GM21528 (cell line): ENCODE measurements around the gene GPR141.
"Not testable (repeated sequence)": the region's sequence is repeated elsewhere in the genome, so short reads cannot be mapped to it uniquely, and the experiment has no call there.

Source experiments
- ATAC-seq: cut with Tn5 transposase; IDR thresholded peaks from one replicate; pipeline ENCODE4 v1.9.1; 2021; ENCODE audit warnings: mild to moderate bottlenecking, moderate library complexity; ENCODE audit not compliant: unreplicated experiment, low FRiP score

GPR141 gene

DNA sequence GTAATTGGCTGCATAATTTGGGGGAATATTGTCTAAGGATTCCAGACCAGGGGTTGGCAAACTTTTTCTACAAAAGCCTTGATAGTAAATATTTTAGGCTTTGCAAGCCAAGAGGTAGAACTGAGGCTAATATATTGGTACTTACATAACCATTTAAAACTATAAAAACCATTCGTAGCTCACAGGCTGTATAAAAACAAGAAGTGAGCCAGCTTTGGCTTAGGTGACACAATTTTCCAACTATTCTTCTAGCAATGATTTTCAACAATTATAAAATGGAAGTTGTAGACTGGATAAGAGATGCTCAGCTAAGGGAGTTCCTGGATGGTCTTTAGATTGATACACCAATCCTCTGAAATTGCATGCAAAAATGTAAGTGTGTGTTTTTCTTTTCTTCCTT lies 1.4 kb downstream of the GPR141 start:
- no peak for ATAC-seq

DNA sequence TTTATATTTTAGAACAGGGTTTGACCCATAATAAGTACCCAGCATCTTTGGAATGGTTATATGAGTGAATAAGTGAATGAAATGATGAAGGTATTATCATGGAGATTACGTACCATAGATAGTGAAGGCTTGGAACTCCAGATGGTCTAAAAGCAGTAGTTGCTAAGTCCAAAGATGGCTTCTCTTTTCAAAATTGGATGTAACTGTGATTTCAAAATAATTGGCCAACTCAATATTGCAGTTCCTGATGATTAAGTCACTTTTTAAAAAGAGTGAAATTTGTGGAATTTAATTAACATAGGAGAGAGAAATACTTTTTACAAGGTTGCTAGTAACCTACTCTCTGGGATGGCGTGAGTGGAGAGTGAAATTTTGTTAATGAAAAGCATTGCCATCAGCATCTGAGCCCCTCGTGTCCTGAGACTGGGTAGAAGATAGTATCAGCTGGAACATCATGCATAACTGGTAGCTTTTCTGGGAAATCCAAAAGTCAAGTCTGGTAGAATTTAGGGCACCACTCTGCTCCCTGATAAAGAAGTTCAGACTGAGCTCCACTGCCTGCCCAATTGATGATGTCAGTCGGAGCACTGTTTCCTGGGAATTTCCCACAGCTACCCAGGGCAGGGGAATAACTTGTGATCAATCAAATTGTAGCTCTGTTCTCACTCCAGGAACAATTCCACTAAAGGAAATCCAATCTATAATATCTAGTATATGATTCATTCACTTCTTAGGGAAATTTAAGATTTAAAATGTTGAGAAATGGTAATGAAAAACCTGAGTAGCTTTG lies 3.2 kb downstream of the GPR141 start:
- no peak for ATAC-seq

DNA sequence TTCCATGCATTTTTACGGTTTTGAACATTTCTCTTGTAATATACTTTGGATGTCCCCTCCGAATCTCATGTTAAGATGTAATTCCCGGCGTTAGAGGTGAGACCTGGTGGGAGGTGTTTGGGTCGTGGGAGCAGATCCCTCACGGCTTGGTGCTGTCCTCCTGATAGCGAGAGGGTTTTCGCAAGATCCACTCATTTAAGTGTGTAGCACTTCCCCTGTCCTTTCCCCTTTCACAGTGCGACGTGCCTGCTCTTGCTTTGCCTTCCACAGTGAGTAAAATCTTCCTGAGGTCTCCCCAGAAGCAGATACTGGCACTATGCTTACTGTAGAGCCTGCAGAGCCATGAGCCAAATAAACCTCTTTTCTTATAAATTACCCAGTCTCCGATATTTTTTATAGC lies 6.6 kb downstream of the GPR141 start:
- ATAC-seq = no peak

DNA sequence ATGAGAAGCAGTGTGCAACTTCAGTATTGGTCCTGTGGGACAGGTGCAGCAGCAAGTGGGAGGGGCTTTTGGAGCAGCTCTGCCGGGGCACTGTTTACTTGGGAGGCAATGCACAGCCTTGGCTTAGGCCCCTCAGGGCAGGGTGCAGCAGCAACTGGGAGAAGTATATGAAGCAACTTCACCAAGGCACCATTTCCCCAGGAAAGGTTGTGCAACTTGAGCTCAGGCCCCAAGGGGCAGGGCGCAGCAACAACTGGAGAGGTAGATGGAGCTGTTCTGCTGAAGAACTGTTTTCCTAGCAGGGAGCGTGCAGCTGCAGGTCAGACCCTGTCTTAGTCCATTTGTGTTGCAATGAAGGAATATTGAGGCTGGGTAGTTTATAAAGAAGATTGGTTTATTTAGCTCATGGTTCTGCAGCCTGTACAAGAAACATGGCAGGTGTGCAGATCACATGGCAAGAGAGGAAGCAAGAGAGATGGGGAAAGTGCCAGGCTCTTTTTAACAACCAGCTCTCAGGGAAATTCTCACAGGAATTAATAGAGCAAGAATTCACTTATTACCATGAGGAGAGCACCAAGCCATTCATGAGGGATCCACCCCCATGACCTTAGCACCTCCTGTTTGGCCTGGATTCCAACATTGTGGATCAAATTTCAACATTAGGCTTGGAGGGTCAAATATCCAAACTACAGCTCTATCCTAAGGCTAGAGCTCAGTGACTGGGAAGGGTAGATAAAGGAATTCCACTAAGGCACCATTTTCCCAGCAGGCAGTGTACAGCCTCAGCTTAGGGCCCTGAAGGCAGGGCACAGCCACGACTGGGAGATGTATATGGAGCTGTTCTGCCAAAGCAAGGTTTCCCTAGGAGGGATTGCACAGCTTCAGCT lies 10.9 kb downstream of the GPR141 start:
- no peak for ATAC-seq

GRCh38 chr7:37698276-37698675 lies 14.7 kb downstream of the GPR141 start:
- no peak for ATAC-seq

DNA sequence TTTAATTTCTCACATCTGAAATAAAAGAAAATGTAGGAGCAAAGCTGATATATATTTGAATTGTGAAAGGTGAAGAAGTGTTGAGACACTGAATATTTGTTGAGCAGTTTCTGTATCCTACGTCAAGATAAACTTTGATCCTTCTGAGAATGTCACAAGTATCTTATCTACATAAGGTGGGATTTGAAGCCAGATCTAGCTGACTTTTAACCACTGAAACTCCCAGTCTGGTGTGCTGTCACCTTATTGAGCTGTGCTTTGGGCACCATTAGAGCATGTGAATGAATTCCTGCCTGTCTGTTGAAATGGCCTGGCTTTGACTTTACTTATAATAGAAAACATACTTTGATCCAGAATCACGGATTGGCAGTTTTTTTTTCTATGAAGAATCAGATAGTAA lies 15.2 kb downstream of the GPR141 start:
- no peak for ATAC-seq

DNA sequence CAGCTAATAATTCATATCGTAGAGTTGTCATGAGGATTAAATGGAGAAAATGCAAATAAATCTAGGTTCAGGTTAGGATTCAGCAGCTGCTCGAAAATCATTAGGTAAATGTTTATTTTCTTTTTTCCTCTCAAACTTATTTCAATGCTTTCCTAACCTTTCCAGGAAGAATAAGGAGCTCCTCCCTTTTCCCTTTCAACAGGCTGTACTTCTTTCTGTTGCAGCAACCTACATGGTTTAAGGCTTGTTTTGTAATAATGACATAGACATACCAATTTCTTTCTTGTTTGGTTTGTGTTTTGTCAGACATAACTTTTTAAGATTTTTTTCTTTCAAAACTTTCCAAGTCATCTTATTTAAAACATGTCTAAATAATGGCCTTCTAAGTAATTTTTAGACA lies 18.2 kb downstream of the GPR141 start:
- no peak for ATAC-seq

DNA sequence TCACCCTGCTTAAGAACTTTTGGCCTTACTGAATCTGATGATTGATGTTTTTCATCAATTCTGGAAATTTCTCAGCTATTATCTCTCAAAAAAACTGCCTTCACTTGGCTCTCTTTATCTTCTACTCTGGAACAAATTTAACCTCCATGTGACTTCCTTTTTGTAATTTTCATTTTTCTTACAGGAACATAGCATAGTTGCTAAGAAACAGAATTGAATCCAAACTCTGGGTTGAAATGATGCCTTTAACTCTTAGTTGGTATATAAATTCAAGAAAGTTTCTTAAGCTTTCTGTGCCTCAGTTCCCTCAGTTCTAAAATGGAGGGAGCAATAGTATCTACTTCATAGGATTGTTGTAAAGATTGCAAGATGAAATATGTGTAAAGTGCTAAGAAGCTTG lies 19.8 kb downstream of the GPR141 start:
- ATAC-seq = no peak

DNA sequence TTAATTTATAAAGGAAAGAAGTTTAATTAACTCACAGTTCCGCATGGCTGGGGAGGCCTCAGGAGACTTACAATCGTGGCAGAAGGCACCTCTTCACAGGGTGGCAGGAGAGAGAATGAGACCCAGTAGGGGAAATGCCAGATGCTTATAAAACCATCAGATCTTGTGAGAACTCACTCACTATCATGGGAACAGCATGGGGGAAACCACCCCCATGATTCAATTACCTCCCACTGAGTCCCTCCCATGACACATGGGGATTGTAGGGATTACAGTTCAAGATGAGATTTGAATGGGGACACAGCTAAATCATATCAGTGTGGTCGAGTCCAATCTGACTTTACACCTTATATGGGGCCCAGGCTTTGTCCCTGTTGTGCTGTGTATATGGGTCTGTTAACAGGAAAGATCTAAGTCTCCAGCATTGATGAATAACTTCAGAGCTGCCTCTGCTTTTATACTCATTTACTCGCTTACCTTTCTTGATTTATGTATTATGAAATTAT lies 20.8 kb downstream of the GPR141 start:
- not testable (repeated sequence) for ATAC-seq

GRCh38 chr7:37705976-37706375 lies 22.4 kb downstream of the GPR141 start:
- no peak for ATAC-seq

- ATAC-seq = no peak
Measured at GRCh38 chr7:37706804-37707203, 23.2 kb downstream of the GPR141 start.

- no peak for ATAC-seq
Measured at GRCh38 chr7:37707754-37708485, 24.4 kb downstream of the GPR141 start.

DNA sequence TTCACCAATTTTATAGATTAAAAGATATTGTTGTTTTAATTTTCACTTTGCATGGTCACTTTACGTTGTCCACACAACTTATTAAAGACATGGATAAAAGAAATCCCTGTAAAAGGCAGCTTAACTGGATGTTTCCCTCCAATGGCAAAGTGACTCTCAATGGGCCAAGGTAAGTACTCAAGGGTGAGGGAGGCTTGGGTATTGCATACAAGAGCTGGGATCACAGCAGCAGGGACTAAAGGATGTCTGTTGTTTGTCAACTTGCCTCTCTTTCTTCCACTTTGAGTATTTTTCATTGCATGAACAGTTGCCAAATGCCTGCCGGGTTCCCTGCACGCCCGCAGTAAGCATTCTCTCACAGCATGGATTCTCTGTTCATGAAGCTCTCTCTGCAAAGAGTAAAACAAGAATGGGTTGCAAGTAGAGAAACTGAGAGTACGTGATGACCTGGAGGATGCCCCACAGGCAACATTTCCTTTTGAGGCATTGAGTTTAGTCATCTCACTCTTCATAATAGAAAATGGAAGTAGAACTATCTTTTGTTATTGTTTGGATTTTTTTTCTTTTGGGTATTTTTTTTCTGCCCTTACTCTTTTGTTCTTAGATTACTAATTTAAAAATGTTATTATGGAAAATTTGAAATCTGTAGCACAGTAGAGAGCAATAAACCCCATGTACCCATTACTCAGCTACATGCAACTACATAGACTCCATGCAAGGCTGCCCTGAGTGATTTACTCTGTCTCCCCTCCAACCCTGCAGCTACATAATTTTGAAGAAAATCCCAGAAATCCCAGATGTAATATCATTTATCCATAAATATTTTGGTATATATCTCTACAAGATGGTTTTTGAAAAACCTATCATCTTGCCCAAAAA lies 26.3 kb downstream of the GPR141 start:
- peak; percentile 97 for ATAC-seq

- ATAC-seq = no peak
Measured at GRCh38 chr7:37713613-37714012, 30.0 kb downstream of the GPR141 start.

DNA sequence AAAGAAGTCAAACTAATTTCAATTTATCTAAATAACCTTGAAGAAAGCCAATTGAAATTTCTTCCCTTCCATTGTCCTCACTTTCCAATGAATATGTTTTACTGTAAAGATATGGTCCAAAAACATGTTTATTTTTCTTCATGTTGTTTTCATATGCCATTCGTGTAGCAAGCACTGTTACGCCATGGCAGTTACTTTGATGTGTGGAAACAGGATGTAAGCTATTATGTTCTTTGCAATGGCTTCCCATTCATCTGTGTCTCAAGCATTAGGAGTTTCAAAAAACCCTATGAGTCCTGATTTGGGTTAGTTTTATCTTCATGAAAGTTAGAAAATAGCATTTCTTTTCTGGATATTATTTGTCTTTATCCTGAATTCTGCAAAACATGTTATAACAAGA lies 31.0 kb downstream of the GPR141 start:
- ATAC-seq = no peak

DNA sequence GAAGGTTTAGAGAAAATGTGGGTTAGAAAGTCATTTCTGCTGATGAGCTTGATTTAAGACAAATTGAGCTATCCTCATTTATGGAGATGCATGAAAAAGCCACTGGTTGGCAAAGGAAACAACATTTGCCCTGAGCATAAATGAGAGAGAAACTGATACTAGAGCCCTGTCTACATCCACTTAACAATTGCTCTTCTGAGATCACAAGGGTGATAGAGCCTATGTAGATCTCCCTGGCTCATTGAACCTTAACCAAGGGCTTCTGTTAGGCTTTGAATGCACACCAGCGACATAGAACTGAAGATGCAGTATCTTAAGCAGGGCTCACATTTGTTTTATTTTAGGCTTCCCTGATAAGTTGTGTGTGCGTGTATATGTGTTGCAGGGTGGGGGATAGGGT lies 35.0 kb downstream of the GPR141 start:
- ATAC-seq = no peak

- ATAC-seq = no peak
Measured at GRCh38 chr7:37719077-37719476, 35.5 kb downstream of the GPR141 start.

DNA sequence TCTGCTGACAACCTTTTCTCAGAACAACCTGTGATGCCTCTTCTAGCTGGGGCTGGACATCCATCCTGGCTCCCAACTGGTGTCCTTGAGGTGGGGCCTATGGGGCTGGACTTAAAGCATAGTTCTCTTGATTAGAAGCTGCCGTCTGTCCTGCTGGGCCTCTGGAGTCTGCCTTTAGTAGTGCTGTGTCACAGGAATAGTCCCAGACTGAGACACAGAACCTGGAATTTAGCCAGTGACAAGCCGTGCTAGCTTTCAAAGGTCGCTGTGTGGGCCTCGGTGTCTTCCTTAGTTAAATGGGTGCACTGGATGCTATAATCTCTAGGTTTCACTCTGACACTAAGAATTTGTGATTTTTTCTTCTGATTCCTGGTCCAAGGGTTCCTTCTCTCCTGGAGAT lies 41.2 kb downstream of the GPR141 start:
- ATAC-seq = no peak

DNA sequence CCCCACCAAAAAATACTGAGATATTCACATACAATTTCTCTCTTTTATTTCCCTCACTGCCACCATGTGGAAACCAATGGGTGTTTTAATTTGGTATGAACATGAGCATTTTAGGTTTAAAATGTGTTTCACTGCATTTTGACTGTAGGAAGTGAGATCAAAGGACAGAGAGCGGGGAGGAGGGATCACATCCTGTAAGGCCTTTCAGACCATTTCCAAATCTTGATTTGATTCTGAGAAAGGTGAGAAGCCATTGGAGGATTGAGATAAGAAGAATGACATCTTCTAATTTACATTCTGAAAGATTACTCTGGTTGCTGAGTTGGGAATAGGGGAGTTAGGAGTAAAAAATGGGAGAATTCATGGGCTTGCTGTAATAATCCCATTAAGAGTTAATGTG lies 42.5 kb downstream of the GPR141 start:
- no peak for ATAC-seq

- ATAC-seq = no peak
Measured at GRCh38 chr7:37728747-37729146, 45.2 kb downstream of the GPR141 start.
